Ovary (tissue), 9 donors: ENCODE results near the gene MSL3. TPM values are rescaled to one million over a fixed set of nuclear protein-coding genes. Genes with fewer than 3 reads are reported as not detected.
A peak's percentile ranks its signal among the peaks of the same experiment; 100 is the strongest.

Experiments
- DNase-seq, 5 donors: peaks; one replicate each; pipeline ENCODE4 v3.0.0-alpha.2; 2019 to 2020
- H3K27ac ChIP-seq, 2 donors: fragments of 200-600 bp; one replicate each; pipeline versions ENCODE4 v1.5.1 to v1.8.0; 2019 to 2022
- H3K27me3 ChIP-seq: fragments of 200-600 bp; one replicate; pipeline ENCODE4 v1.8.0; 2022
- H3K36me3 ChIP-seq: fragments of 200-600 bp; sonication (generic); one replicate; pipeline ENCODE4 v1.5.1; 2019
- H3K4me1 ChIP-seq: one replicate; pipeline ENCODE4 v1.8.1; 2013; ENCODE audit warnings: mild to moderate bottlenecking, moderate library complexity; ENCODE audit not compliant: insufficient read depth
- H3K4me3 ChIP-seq: fragments of 200-600 bp; sonication (generic); one replicate; pipeline ENCODE4 v1.5.1; 2017
- H3K9me3 ChIP-seq, 2 donors: fragments of 200-600 bp in 1 of 2; sonication (generic) in 1 of 2; one replicate each; pipeline versions ENCODE4 v1.5.1 to v1.8.1; 2013 to 2019; ENCODE audit warnings: mild to moderate bottlenecking in 1 of 2, moderate library complexity in 1 of 2
- CTCF ChIP-seq, 3 donors: fragments of 450-650 bp in 2 of 3; fragments of 200-600 bp in 1 of 3; IDR thresholded peaks; one replicate each; pipeline versions ENCODE4 v1.5.1 to v1.8.0; 2016 to 2022; ENCODE audit warnings: antibody characterized with exemption in 3 of 3, mild to moderate bottlenecking in 1 of 3
- EP300 ChIP-seq: sonication (generic); formaldehyde crosslinking; IDR thresholded peaks from one replicate; pipeline ENCODE4 v1.6.1; 2017; ENCODE audit warnings: antibody characterized with exemption
- POLR2A ChIP-seq: fragments of 450-650 bp; IDR thresholded peaks from one replicate; pipeline ENCODE4 v1.6.1; 2017; ENCODE audit warnings: antibody characterized with exemption, mild to moderate bottlenecking, moderate library complexity
- WGBS, 3 donors: extraction: QIAGEN DNeasy Blood & Tissue Kit in 1 of 3; methylation state at CpG; one replicate each; pipeline versions ENCODE4 v1.1.5 to v1.1.7; 2013 to 2017; 5-methylcytosine and 5-hydroxymethylcytosine counted together
- intact Hi-C, 4 donors: fragments of 100-400 bp; cut with DNase I; formaldehyde crosslinking; loops; one replicate each; pipeline versions ENCODE4 v1.11.0 to v1.15.1; 2022 to 2023
- polyA plus RNA-seq, 2 donors: library from polyadenylated mRNA; stranded (reverse); fragments of 200-250 nt in 1 of 2; fragments of 350-450 nt in 1 of 2; fragmentation: Illumina TruSeq in 1 of 2; extraction: RNeasy Lipid Tissue Mini Kit (QIAGEN cat#74804) in 1 of 2; gene quantifications; one replicate each; pipeline ENCODE4 v1.2.3, GENCODE V29; 2013 to 2014
- total RNA-seq, 7 donors: library from RNA; depleted of rRNA in 2 of 7; stranded (reverse); fragments of >200 nt in 2 of 7; fragmentation: NEBNext Ultra II Directional in 3 of 7; extraction: Animal tissue kit (Norgen Biotek cat#: 25700) in 3 of 7; gene quantifications; one replicate each; pipeline versions ENCODE4 v1.1.0 to v1.2.4, GENCODE V29; 2016 to 2023
- donor health status: DM: no; HTN: no; CAD: no; lungs with moderate emphysema.
- donor health status: DM: no; HTN: no; CAD: no.
- donor health status: Bipolar disorder and iron deficiency.
- donor health status: DM: yes; HTN: yes; CAD: no.
- donor health status: DM: no; HTN: no; CAD: no.
- donor health status: DM: yes; HTN: yes; CAD: no.

The MSL3 gene
- total and polyA plus RNA-seq, 9 donors, result 12.3 to 33.5 (median 16.2) TPM

- Histone ChIP-seq H3K36me3 (no peaks in the 10 kb centered on the region), H3K27ac (no peak overlapping the region), H3K27me3 (no peaks in the 10 kb centered on the region), H3K4me3 (no peak overlapping the region), H3K4me1 (no peaks in the 10 kb centered on the region), H3K9me3 (no peaks in the 10 kb centered on the region)
- no peak for TF ChIP-seq EP300
- TF ChIP-seq CTCF (IDR thresholded peaks at IDR 0.05), result no peak
- TF ChIP-seq POLR2A, result no peak
- no peak for DNase-seq
- WGBS, 3 donors, result 79 to 87% (median 84%) methylated on average over 9 of the region's 9 CpGs
- intact Hi-C loops, result no loop called here
Observed at GRCh38 chrX:11766487-11766886, 8.4 kb downstream of the MSL3 start.

- H3K4me3 ChIP-seq, result no peak overlapping the region
- TF ChIP-seq POLR2A (no peak), CTCF (IDR thresholded peaks at IDR 0.05) (no peak), EP300 (no peak)
- no peak overlapping the region for H3K27ac ChIP-seq
- no peaks in the 10 kb centered on the region for H3K36me3 ChIP-seq
- DNase-seq, result no peak
- intact Hi-C loops, result no loop called here
- no peaks in the 10 kb centered on the region for H3K9me3 ChIP-seq
- no peaks in the 10 kb centered on the region for H3K4me1 ChIP-seq
- H3K27me3 ChIP-seq, result no peaks in the 10 kb centered on the region
- 61 to 73% (median 70%) methylated on average over 3 of the region's 3 CpGs for WGBS, 3 donors
Observed at GRCh38 chrX:11768039-11768438, 10.0 kb downstream of the MSL3 start.

GRCh38 chrX:11770320-11770719 lies 12.3 kb downstream of the MSL3 start:
- no peaks in the 10 kb centered on the region for H3K27me3 ChIP-seq
- H3K27ac ChIP-seq, result no peak overlapping the region
- H3K4me1 ChIP-seq, result no peaks in the 10 kb centered on the region
- DNase-seq, result peak in 3 of 5 donors; percentile 31 to 50 (median 38)
- no peaks in the 10 kb centered on the region for H3K9me3 ChIP-seq
- no peak for TF ChIP-seq EP300
- peak; percentile 29 to 74 (median 60) for TF ChIP-seq CTCF (IDR thresholded peaks at IDR 0.05)
- TF ChIP-seq POLR2A, result no peak
- H3K4me3 ChIP-seq, result no peak overlapping the region
- H3K36me3 ChIP-seq, result no peaks in the 10 kb centered on the region
- intact Hi-C loops, result loop anchor here in 3 of 4 donors (5.0 to 10.0 kb wide), 3 partner anchors 43 to 636 kb away; no protein-coding TSS in a partner anchor
- 10 to 13% (median 12%) methylated on average over 12 of the region's 12 CpGs for WGBS, 3 donors

- Histone ChIP-seq H3K9me3 (no peaks in the 10 kb centered on the region), H3K4me1 (no peaks in the 10 kb centered on the region), H3K27ac (no peak overlapping the region), H3K4me3 (no peak overlapping the region), H3K27me3 (no peaks in the 10 kb centered on the region), H3K36me3 (no peaks in the 10 kb centered on the region)
- no peak for TF ChIP-seq CTCF (IDR thresholded peaks at IDR 0.05)
- TF ChIP-seq POLR2A, result no peak
- no peak for TF ChIP-seq EP300
- intact Hi-C loops, result loop anchor here in 3 of 4 donors (10.0 kb wide), 2 partner anchors 633 to 643 kb away; no protein-coding TSS in a partner anchor
- DNase-seq, result no peak
- 60 to 69% (median 61%) methylated on average over 4 of the region's 4 CpGs for WGBS, 3 donors
Observed at GRCh38 chrX:11778230-11778629, 20.2 kb downstream of the MSL3 start.
